Ovary (tissue), 9 donors: Measurements from ENCODE around the gene ARHGAP27. TPM values are rescaled to one million over a fixed set of nuclear protein-coding genes. Genes with fewer than 3 reads are reported as not detected.

Experiments
- DNase-seq, 5 donors: peaks; one replicate each; pipeline ENCODE4 v3.0.0-alpha.2; 2019 to 2020
- H3K27ac ChIP-seq, 2 donors: fragments of 200-600 bp; one replicate each; pipeline versions ENCODE4 v1.5.1 to v1.8.0; 2019 to 2022
- H3K27me3 ChIP-seq: fragments of 200-600 bp; one replicate; pipeline ENCODE4 v1.8.0; 2022
- H3K36me3 ChIP-seq: fragments of 200-600 bp; sonication (generic); one replicate; pipeline ENCODE4 v1.5.1; 2019
- H3K4me1 ChIP-seq: one replicate; pipeline ENCODE4 v1.8.1; 2013; ENCODE audit warnings: mild to moderate bottlenecking, moderate library complexity; ENCODE audit not compliant: insufficient read depth
- H3K4me3 ChIP-seq: fragments of 200-600 bp; sonication (generic); one replicate; pipeline ENCODE4 v1.5.1; 2017
- H3K9me3 ChIP-seq, 2 donors: fragments of 200-600 bp in 1 of 2; sonication (generic) in 1 of 2; one replicate each; pipeline versions ENCODE4 v1.5.1 to v1.8.1; 2013 to 2019; ENCODE audit warnings: mild to moderate bottlenecking in 1 of 2, moderate library complexity in 1 of 2
- CTCF ChIP-seq, 3 donors: fragments of 450-650 bp in 2 of 3; fragments of 200-600 bp in 1 of 3; IDR thresholded peaks; one replicate each; pipeline versions ENCODE4 v1.5.1 to v1.8.0; 2016 to 2022; ENCODE audit warnings: antibody characterized with exemption in 3 of 3, mild to moderate bottlenecking in 1 of 3
- EP300 ChIP-seq: sonication (generic); formaldehyde crosslinking; IDR thresholded peaks from one replicate; pipeline ENCODE4 v1.6.1; 2017; ENCODE audit warnings: antibody characterized with exemption
- POLR2A ChIP-seq: fragments of 450-650 bp; IDR thresholded peaks from one replicate; pipeline ENCODE4 v1.6.1; 2017; ENCODE audit warnings: antibody characterized with exemption, mild to moderate bottlenecking, moderate library complexity
- WGBS, 3 donors: extraction: QIAGEN DNeasy Blood & Tissue Kit in 1 of 3; methylation state at CpG; one replicate each; pipeline versions ENCODE4 v1.1.5 to v1.1.7; 2013 to 2017; 5-methylcytosine and 5-hydroxymethylcytosine counted together
- intact Hi-C, 4 donors: fragments of 100-400 bp; cut with DNase I; formaldehyde crosslinking; loops; one replicate each; pipeline versions ENCODE4 v1.11.0 to v1.15.1; 2022 to 2023
- polyA plus RNA-seq, 2 donors: library from polyadenylated mRNA; stranded (reverse); fragments of 200-250 nt in 1 of 2; fragments of 350-450 nt in 1 of 2; fragmentation: Illumina TruSeq in 1 of 2; extraction: RNeasy Lipid Tissue Mini Kit (QIAGEN cat#74804) in 1 of 2; gene quantifications; one replicate each; pipeline ENCODE4 v1.2.3, GENCODE V29; 2013 to 2014
- total RNA-seq, 7 donors: library from RNA; depleted of rRNA in 2 of 7; stranded (reverse); fragments of >200 nt in 2 of 7; fragmentation: NEBNext Ultra II Directional in 3 of 7; extraction: Animal tissue kit (Norgen Biotek cat#: 25700) in 3 of 7; gene quantifications; one replicate each; pipeline versions ENCODE4 v1.1.0 to v1.2.4, GENCODE V29; 2016 to 2023
- donor health status: DM: no; HTN: no; CAD: no; lungs with moderate emphysema.
- donor health status: DM: no; HTN: no; CAD: no.
- donor health status: Bipolar disorder and iron deficiency.
- donor health status: DM: yes; HTN: yes; CAD: no.
- donor health status: DM: no; HTN: no; CAD: no.
- donor health status: DM: yes; HTN: yes; CAD: no.

ARHGAP27 gene
- total and polyA plus RNA-seq, 9 donors, result 3.7 to 41.7 (median 8.7) TPM

- TF ChIP-seq EP300 (no peak), POLR2A (no peak), CTCF (IDR thresholded peaks at IDR 0.05) (no peak)
- peaks cover 4% of the 10 kb centered on the region for H3K4me1 ChIP-seq
- H3K36me3 ChIP-seq, result no peaks in the 10 kb centered on the region
- no peak overlapping the region for H3K27ac ChIP-seq
- intact Hi-C loops, result no loop called here
- no peaks in the 10 kb centered on the region for H3K9me3 ChIP-seq
- DNase-seq, result no peak
- 44 to 60% (median 45%) methylated on average over 14 of the region's 14 CpGs for whole genome bisulfite sequencing, 3 donors
- no peak overlapping the region for H3K4me3 ChIP-seq
- no peaks in the 10 kb centered on the region for H3K27me3 ChIP-seq
Measured at GRCh38 chr17:45404870-45405249, 27.8 kb downstream of the ARHGAP27 start.

GRCh38 chr17:45403906-45404490, 28.7 kb downstream of the ARHGAP27 start:
- TF ChIP-seq CTCF (IDR thresholded peaks at IDR 0.05) (no peak), POLR2A (no peak), EP300 (no peak)
- H3K4me3 ChIP-seq, result no peak overlapping the region
- intact Hi-C loops, result no loop called here
- H3K4me1 ChIP-seq, result peaks cover 4% of the 10 kb centered on the region
- H3K27ac ChIP-seq, result no peak overlapping the region
- DNase-seq, result no peak
- no peaks in the 10 kb centered on the region for H3K9me3 ChIP-seq
- 92 to 94% (median 92%) methylated on average over 10 of the region's 10 CpGs for WGBS, 3 donors
- H3K27me3 ChIP-seq, result no peaks in the 10 kb centered on the region
- H3K36me3 ChIP-seq, result no peaks in the 10 kb centered on the region

- no peaks in the 10 kb centered on the region for H3K9me3 ChIP-seq
- WGBS, 3 donors, result 53 to 72% (median 68%) methylated on average over 1 of the region's 1 CpG
- intact Hi-C loops, result no loop called here
- TF ChIP-seq EP300 (no peak), POLR2A (no peak), CTCF (IDR thresholded peaks at IDR 0.05) (no peak)
- peaks cover 4% of the 10 kb centered on the region for H3K4me1 ChIP-seq
- no peak overlapping the region for H3K4me3 ChIP-seq
- DNase-seq, result no peak
- no peaks in the 10 kb centered on the region for H3K36me3 ChIP-seq
- H3K27ac ChIP-seq, result no peak overlapping the region
- no peaks in the 10 kb centered on the region for H3K27me3 ChIP-seq
Measured at GRCh38 chr17:45402916-45403315, 29.8 kb downstream of the ARHGAP27 start.

- no peak for DNase-seq
- H3K27me3 ChIP-seq, result no peaks in the 10 kb centered on the region
- H3K9me3 ChIP-seq, result no peaks in the 10 kb centered on the region
- no peak overlapping the region for H3K4me3 ChIP-seq
- peaks cover 4% of the 10 kb centered on the region for H3K4me1 ChIP-seq
- TF ChIP-seq CTCF (IDR thresholded peaks at IDR 0.05), result no peak
- no peak for TF ChIP-seq EP300
- TF ChIP-seq POLR2A, result no peak
- no peaks in the 10 kb centered on the region for H3K36me3 ChIP-seq
- intact Hi-C loops, result loop anchor here in 2 of 4 donors (10.0 kb wide), 2 partner anchors 196 to 436 kb away; no protein-coding TSS in a partner anchor
- H3K27ac ChIP-seq, result no peak overlapping the region
- WGBS, 3 donors, result 46 to 59% (median 49%) methylated on average over 5 of the region's 5 CpGs
Measured at GRCh38 chr17:45398800-45399199, 33.9 kb downstream of the ARHGAP27 start.
